Kidney (tissue), 14 donors: ENCODE data around the gene RAB11FIP3. TPM values are rescaled to one million over a fixed set of nuclear protein-coding genes. Genes with fewer than 3 reads are reported as not detected.

Experiments
- DNase-seq, 5 donors: peaks; one replicate each; pipeline ENCODE4 v3.0.0-alpha.2; 2013 to 2020
- FAIRE-seq: peaks from 2 replicates; lab custom pipeline; 2012; peaks lifted over from hg19 to GRCh38; lab: Jason Lieb, UNC
- H3K27ac ChIP-seq, 2 donors: one replicate each; pipeline ENCODE4 v1.7.0; 2013; ENCODE audit warnings: low read depth in 2 of 2, low read length in 2 of 2, inconsistent platforms in 1 of 2
- H3K27me3 ChIP-seq: one replicate; pipeline ENCODE4 v1.7.1; 2013; ENCODE audit warnings: low read length, inconsistent platforms; ENCODE audit not compliant: control insufficient read depth, insufficient read depth
- H3K36me3 ChIP-seq, 3 donors: one replicate each; pipeline versions ENCODE4 v1.7.0 to v1.7.1; 2013; ENCODE audit warnings: low read length in 3 of 3, control low read depth in 1 of 3, inconsistent platforms in 1 of 3; ENCODE audit not compliant: insufficient read depth in 3 of 3, control insufficient read depth in 2 of 3
- H3K4me1 ChIP-seq, 3 donors: one replicate each; pipeline versions ENCODE4 v1.7.0 to v1.7.1; 2013; ENCODE audit warnings: low read length in 3 of 3, inconsistent platforms in 1 of 3, low read depth in 1 of 3; ENCODE audit not compliant: control insufficient read depth in 2 of 3, insufficient read depth in 2 of 3
- H3K4me3 ChIP-seq, 3 donors: one replicate each; pipeline versions ENCODE4 v1.7.0 to v1.8.1; 2013; ENCODE audit warnings: low read length in 3 of 3, control low read depth in 1 of 3, inconsistent platforms in 1 of 3
- H3K9ac ChIP-seq, 3 donors: one replicate each; pipeline versions ENCODE4 v1.7.0 to v1.7.1; 2013; ENCODE audit warnings: low read length in 3 of 3, control low read depth in 1 of 3, inconsistent platforms in 1 of 3
- H3K9me3 ChIP-seq, 3 donors: one replicate each; pipeline versions ENCODE4 v1.7.0 to v1.7.1; 2013; ENCODE audit warnings: low read length in 3 of 3, control low read depth in 1 of 3, inconsistent platforms in 1 of 3; ENCODE audit not compliant: control insufficient read depth in 2 of 3, insufficient read depth in 1 of 3
- CTCF ChIP-seq: IDR thresholded peaks from 3 replicates; pipeline ENCODE4 v1.5.1; 2012; ENCODE audit warnings: mild to moderate bottlenecking, moderate library complexity, borderline replicate concordance; ENCODE audit not compliant: insufficient read depth; ENCODE audit errors: extremely low read depth
- intact Hi-C: fragments of 100-400 bp; cut with DNase I; formaldehyde crosslinking; loops from one replicate; pipeline ENCODE4 v1.11.1; 2022
- polyA plus RNA-seq: library from polyadenylated mRNA; stranded (reverse); fragments of 350-450 nt; fragmentation: Illumina TruSeq; extraction: RNeasy Lipid Tissue Mini Kit (QIAGEN cat#74804); gene quantifications from one replicate; pipeline ENCODE4 v1.2.3, GENCODE V29; 2014; ENCODE audit warnings: low read depth, low replicate concordance; ENCODE audit not compliant: insufficient read depth
- total RNA-seq: library from RNA; stranded (reverse); fragmentation: NEBNext Ultra II Directional; extraction: Animal tissue kit (Norgen Biotek cat#: 25700); gene quantifications from one replicate; pipeline ENCODE4 v1.2.1, GENCODE V29; 2021
- donor health status: control.
- donor health status: control.
- donor health status: control.
- donor health status: control.
- donor health status: control.
- donor health status: DM: yes; HTN: yes; CAD: no.
- donor health status: Normal renal cell carcinoma (clear cell type).

Gene RAB11FIP3
- total and polyA plus RNA-seq, 2 donors from 2014 or later: 84.9 to 162 TPM

- peaks cover 0 to 5% (median 0%) of the 10 kb centered on the region in 3 donors for H3K36me3 ChIP-seq
- H3K4me3 ChIP-seq: no peak overlapping the region
- peak overlapping the region in 1 of 3 donors; percentile 12 for H3K9ac ChIP-seq
- H3K27ac ChIP-seq: peak overlapping the region; percentile 23 to 76
- DNase-seq (no peak), FAIRE-seq (no peak)
- no peaks in the 10 kb centered on the region for H3K9me3 ChIP-seq
- H3K27me3 ChIP-seq: no peaks in the 10 kb centered on the region
- TF ChIP-seq CTCF: no peak
- intact Hi-C loops: no loop called here
- H3K4me1 ChIP-seq: peaks cover 3 to 21% (median 19%) of the 10 kb centered on the region in 3 donors
Observed at GRCh38 chr16:472199-472504, 46.7 kb downstream of the RAB11FIP3 start.

GRCh38 chr16:473046-474043, 47.9 kb downstream of the RAB11FIP3 start:
- no peak for DNase-seq
- Histone ChIP-seq H3K9ac (peak overlapping the region in 1 of 3 donors; percentile 34), H3K27ac (peak overlapping the region; percentile 75 to 94), H3K36me3 (peaks cover 0 to 5% (median 0%) of the 10 kb centered on the region in 3 donors), H3K9me3 (no peaks in the 10 kb centered on the region), H3K4me1 (peaks cover 3 to 25% (median 23%) of the 10 kb centered on the region in 3 donors), H3K27me3 (no peaks in the 10 kb centered on the region), H3K4me3 (peak overlapping the region in 1 of 3 donors; percentile 94)
- no peak for TF ChIP-seq CTCF
- intact Hi-C loops: no loop called here
- FAIRE-seq: no peak

- Histone ChIP-seq H3K4me3 (peak overlapping the region; percentile 41 to 94 (median 84)), H3K27me3 (no peaks in the 10 kb centered on the region), H3K9ac (peak overlapping the region in 2 of 3 donors; percentile 31 to 98), H3K4me1 (peaks cover 3 to 25% (median 23%) of the 10 kb centered on the region in 3 donors), H3K9me3 (no peaks in the 10 kb centered on the region), H3K27ac (peak overlapping the region; percentile 94 to 96), H3K36me3 (peaks cover 0 to 5% (median 0%) of the 10 kb centered on the region in 3 donors)
- no peak for TF ChIP-seq CTCF
- peak; percentile 64 for FAIRE-seq
- intact Hi-C loops: no loop called here
- DNase-seq: peak in 4 of 5 donors; percentile 53 to 79 (median 66)
Observed at GRCh38 chr16:474420-475122, 49.1 kb downstream of the RAB11FIP3 start.
